ELR (cell line): ENCODE results near the gene DCTN2.
"Not testable (repeated sequence)": the region's sequence is repeated elsewhere in the genome, so short reads cannot be mapped to it uniquely, and the experiment has no call there.

Experiments used
- DNase-seq: peaks from one replicate; pipeline ENCODE4 v3.0.0-alpha.2; 2015; ENCODE audit warnings: low read depth

Gene DCTN2

GRCh38 chr12:57546438-57547287 is at the start of gene DCTN2:
TSS of gene DCTN2 (minus strand) at chr12:57547192. CDS start at chr12:57547063, 129 bp downstream.
- peak; percentile 99 for DNase-seq

- no peak for DNase-seq
These were observed 46.2 kb upstream of the DCTN2 start for GRCh38 chr12:57593187-57593586.

GRCh38 chr12:57592551-57593165 is 45.7 kb upstream of the DCTN2 start:
- DNase-seq = peak; percentile 51

GRCh38 chr12:57591782-57592325 is 44.9 kb upstream of the DCTN2 start:
- no peak for DNase-seq

GRCh38 chr12:57590864-57591781 is 44.1 kb upstream of the DCTN2 start, which contains the start of gene PIP4K2C:
TSS of gene PIP4K2C (plus strand) at chr12:57591192. CDS start at chr12:57591290, 98 bp downstream.
- peak; percentile 73 for DNase-seq

GRCh38 chr12:57590479-57590863 is 43.5 kb upstream of the DCTN2 start:
- DNase-seq = no peak

GRCh38 chr12:57588951-57589610 is 42.1 kb upstream of the DCTN2 start:
- not testable (repeated sequence) for DNase-seq

GRCh38 chr12:57586832-57587429 is 39.9 kb upstream of the DCTN2 start:
- DNase-seq = no peak

- no peak for DNase-seq
These were observed 39.1 kb upstream of the DCTN2 start for GRCh38 chr12:57586128-57586527.

GRCh38 chr12:57585156-57585555 is 38.2 kb upstream of the DCTN2 start:
- no peak for DNase-seq

- no peak for DNase-seq
These were observed 37.7 kb upstream of the DCTN2 start for GRCh38 chr12:57584690-57585089.

- DNase-seq = no peak
These were observed 37.1 kb upstream of the DCTN2 start for GRCh38 chr12:57584050-57584449.

- peak; percentile 91 for DNase-seq
These were observed 36.2 kb upstream of the DCTN2 start for GRCh38 chr12:57583008-57583831.

- no peak for DNase-seq
These were observed 35.4 kb upstream of the DCTN2 start for GRCh38 chr12:57582440-57582839.

- no peak for DNase-seq
These were observed 34.8 kb upstream of the DCTN2 start for GRCh38 chr12:57581802-57582201.

- no peak for DNase-seq
These were observed 33.4 kb upstream of the DCTN2 start for GRCh38 chr12:57580466-57580795.

GRCh38 chr12:57579677-57580465 is 32.9 kb upstream of the DCTN2 start:
- DNase-seq = no peak

- DNase-seq = peak; percentile 30
These were observed 32.0 kb upstream of the DCTN2 start for GRCh38 chr12:57579011-57579410.

GRCh38 chr12:57577981-57578758 is 31.2 kb upstream of the DCTN2 start:
- no peak for DNase-seq
